Thyroid gland (tissue), 4 donors: ENCODE data around the gene GRK2. TPM values are rescaled to one million over a fixed set of nuclear protein-coding genes. Genes with fewer than 3 reads are reported as not detected.

Source experiments
- DNase-seq, 2 donors: peaks; one replicate each; pipeline ENCODE4 v3.0.0-alpha.2; 2019
- H3K27ac ChIP-seq, 3 donors: fragments of 200-600 bp; sonication (generic); 1 replicate in 2 of 3; 2 replicates in 1 of 3; pipeline ENCODE4 v1.5.1; 2016 to 2019; ENCODE audit warnings: mild to moderate bottlenecking in 1 of 3, moderate library complexity in 1 of 3
- H3K27me3 ChIP-seq: fragments of 200-600 bp; sonication (generic); one replicate; pipeline ENCODE4 v1.5.1; 2019
- H3K36me3 ChIP-seq, 2 donors: fragments of 200-600 bp; sonication (generic); one replicate each; pipeline ENCODE4 v1.5.1; 2016 to 2019
- H3K4me1 ChIP-seq, 2 donors: fragments of 200-600 bp; sonication (generic); one replicate each; pipeline ENCODE4 v1.5.1; 2017 to 2019
- H3K4me3 ChIP-seq, 3 donors: fragments of 200-600 bp; sonication (generic); replicated peaks in 1 of 3; 1 replicate in 2 of 3; 2 replicates in 1 of 3; pipeline ENCODE4 v1.5.1; 2016; ENCODE audit warnings: mild to moderate bottlenecking in 1 of 3
- H3K9me3 ChIP-seq: fragments of 200-600 bp; sonication (generic); one replicate; pipeline ENCODE4 v1.5.1; 2017
- CTCF ChIP-seq, 6 experiments: fragments of 200-600 bp in 3 of 6; fragments of 450-650 bp in 3 of 6; sonication (generic) in 3 of 6; IDR thresholded peaks; one replicate each; pipeline ENCODE4 v1.5.1; 2016 to 2019; ENCODE audit warnings: antibody characterized with exemption in 6 of 6, mild to moderate bottlenecking in 2 of 6, inconsistent platforms in 1 of 6, moderate library complexity in 1 of 6
- POLR2A ChIP-seq, 2 donors: fragments of 450-650 bp; IDR thresholded peaks; one replicate each; pipeline ENCODE4 v1.6.1; 2017; ENCODE audit warnings: antibody characterized with exemption in 2 of 2, mild to moderate bottlenecking in 2 of 2, moderate library complexity in 1 of 2
- WGBS, 2 donors: methylation state at CpG; one replicate each; pipeline ENCODE4 v1.1.5; 2017; 5-methylcytosine and 5-hydroxymethylcytosine counted together
- intact Hi-C: fragments of 100-400 bp; cut with DNase I; formaldehyde crosslinking; loops from one replicate; pipeline ENCODE4 v1.15.1; 2023
- total RNA-seq, 4 donors: library from RNA; depleted of rRNA; stranded (reverse); fragments of >200 nt; gene quantifications; one replicate each; pipeline ENCODE4 v1.2.3, GENCODE V29; 2016

The GRK2 gene
- total RNA-seq, 4 donors from 2014 or later, result 32.8 to 55.8 (median 40.6) TPM

GRCh38 chr11:67289651-67290479 lies 23.6 kb downstream of the GRK2 start:
- intact Hi-C loops, result no loop called here
- WGBS, 2 donors, result 24 to 32% methylated on average over 17 to 18 of the region's 36 CpGs
- Histone ChIP-seq H3K9me3 (no peaks in the 10 kb centered on the region), H3K4me1 (peaks cover 15 to 27% of the 10 kb centered on the region in 2 donors), H3K27ac (peak overlapping the region in 2 of 3 donors; percentile 50 to 58), H3K27me3 (no peaks in the 10 kb centered on the region), H3K4me3 (peak overlapping the region; percentile 18 to 88 (median 24)), H3K36me3 (peaks cover 14 to 26% of the 10 kb centered on the region in 2 donors)
- peak in 1 of 2 donors; percentile 41 for DNase-seq
- TF ChIP-seq CTCF (IDR thresholded peaks at IDR 0.05) (no peak), POLR2A (IDR thresholded peaks at IDR 0.05) (no peak)

GRCh38 chr11:67290801-67291200 lies 24.5 kb downstream of the GRK2 start:
- peaks cover 4 to 17% of the 10 kb centered on the region in 2 donors for H3K36me3 ChIP-seq
- intact Hi-C loops, result no loop called here
- peak overlapping the region in 1 of 3 donors; percentile 11 for H3K27ac ChIP-seq

GRCh38 chr11:67291481-67292381 lies 25.5 kb downstream of the GRK2 start:
- H3K9me3 ChIP-seq, result no peaks in the 10 kb centered on the region
- no peak overlapping the region for H3K4me3 ChIP-seq
- TF ChIP-seq CTCF (IDR thresholded peaks at IDR 0.05) (no peak), POLR2A (IDR thresholded peaks at IDR 0.05) (no peak)
- peaks cover 15 to 27% of the 10 kb centered on the region in 2 donors for H3K4me1 ChIP-seq
- intact Hi-C loops, result no loop called here
- 89 to 96% methylated on average over 24 to 26 of the region's 33 CpGs for WGBS, 2 donors
- no peak for DNase-seq
- H3K27me3 ChIP-seq, result no peaks in the 10 kb centered on the region
- no peak overlapping the region for H3K27ac ChIP-seq
- peaks cover 1 to 11% of the 10 kb centered on the region in 2 donors for H3K36me3 ChIP-seq

More at GRCh38 chr11:67290801-67291200, 24.5 kb downstream of the GRK2 start:
- Histone ChIP-seq H3K9me3 (no peaks in the 10 kb centered on the region), H3K27me3 (no peaks in the 10 kb centered on the region), H3K4me3 (no peak overlapping the region), H3K4me1 (peaks cover 15 to 27% of the 10 kb centered on the region in 2 donors)
- no peak for DNase-seq
- WGBS, 2 donors, result 73 to 89% methylated on average over 1 to 6 of the region's 7 CpGs
- TF ChIP-seq CTCF (IDR thresholded peaks at IDR 0.05) (no peak), POLR2A (IDR thresholded peaks at IDR 0.05) (no peak)

- peaks cover 15 to 19% of the 10 kb centered on the region in 2 donors for H3K4me1 ChIP-seq
- no peaks in the 10 kb centered on the region for H3K9me3 ChIP-seq
- no peak overlapping the region for H3K4me3 ChIP-seq
- 56 to 59% methylated on average over 3 of the region's 3 CpGs for WGBS, 2 donors
- no peaks in the 10 kb centered on the region for H3K27me3 ChIP-seq
- no peak for DNase-seq
- no peak for TF ChIP-seq POLR2A (IDR thresholded peaks at IDR 0.05)
- no peak for TF ChIP-seq CTCF (IDR thresholded peaks at IDR 0.05)
- peaks cover 2 to 11% of the 10 kb centered on the region in 2 donors for H3K36me3 ChIP-seq
- H3K27ac ChIP-seq, result no peak overlapping the region
- intact Hi-C loops, result no loop called here
These were observed 26.4 kb downstream of the GRK2 start for GRCh38 chr11:67292671-67293070.
